Neural cell (in vitro differentiated cells): ENCODE data around the gene PIK3AP1. TPM values are rescaled to one million over a fixed set of nuclear protein-coding genes. Genes with fewer than 3 reads are reported as not detected.

ENCODE experiments used
- H2AFZ ChIP-seq: fragments of 200-600, 300-800 bp; sonication (generic), shearing (Covaris generic); 2 replicates; pipeline ENCODE4 v1.6.0; 2014; ENCODE audit warnings: low read depth, mild to moderate bottlenecking, antibody characterized with exemption, low read length, moderate library complexity
- H3F3A ChIP-seq: fragments of 200-600 bp; shearing (Covaris generic); 2 replicates; pipeline ENCODE4 v1.6.1; 2016; ENCODE audit warnings: mild to moderate bottlenecking, moderate library complexity, mixed read lengths, antibody characterized with exemption, low read length; ENCODE audit not compliant: insufficient read depth, poor library complexity, severe bottlenecking
- H3K27ac ChIP-seq: fragments of 200-600, 300-800 bp; sonication (generic), shearing (Covaris generic); 2 replicates; pipeline ENCODE4 v1.5.1; 2014; ENCODE audit warnings: mild to moderate bottlenecking, low read length, moderate library complexity
- H3K27me3 ChIP-seq: fragments of 300-800, 200-600 bp; sonication (generic), shearing (Covaris generic); 2 replicates; pipeline ENCODE4 v1.6.0; 2014; ENCODE audit warnings: mild to moderate bottlenecking, low read depth, low read length, moderate library complexity; ENCODE audit not compliant: insufficient read depth
- H3K36me3 ChIP-seq: fragments of 300-800, 200-600 bp; sonication (generic), shearing (Covaris generic); 2 replicates; pipeline ENCODE4 v1.5.1; 2014; ENCODE audit warnings: mild to moderate bottlenecking, antibody characterized with exemption, low read length, moderate library complexity; ENCODE audit not compliant: insufficient read depth
- H3K4me2 ChIP-seq: fragments of 300-800, 200-600 bp; sonication (generic), shearing (Covaris generic); 2 replicates; pipeline ENCODE4 v1.6.0; 2014; ENCODE audit warnings: mild to moderate bottlenecking, low read length
- H3K4me3 ChIP-seq: fragments of 300-800, 200-600 bp; sonication (generic), shearing (Covaris generic); 2 replicates; pipeline ENCODE4 v1.5.1; 2014; ENCODE audit warnings: mild to moderate bottlenecking, low read length, moderate library complexity
- H3K79me2 ChIP-seq: fragments of 200-600 bp; shearing (Covaris generic); replicated peaks from 2 replicates; pipeline ENCODE4 v1.6.0; 2014; ENCODE audit warnings: mild to moderate bottlenecking, low read length, moderate library complexity; ENCODE audit not compliant: insufficient read depth
- H3K9ac ChIP-seq: fragments of 300-800, 200-600 bp; sonication (generic), shearing (Covaris generic); 2 replicates; pipeline ENCODE4 v1.6.1; 2016; ENCODE audit warnings: mild to moderate bottlenecking, low read length, mixed read lengths
- H3K9me2 ChIP-seq: fragments of 200-600 bp; shearing (Covaris generic); 2 replicates; pipeline ENCODE4 v1.6.1; 2016; ENCODE audit warnings: mild to moderate bottlenecking, low read length, mixed read lengths; ENCODE audit not compliant: insufficient read depth
- H3K9me3 ChIP-seq: fragments of 200-600, 300-800 bp; sonication (generic), shearing (Covaris generic); 2 replicates; pipeline ENCODE4 v1.6.1; 2016; ENCODE audit warnings: mild to moderate bottlenecking, mixed run types, low read length, moderate library complexity, mixed read lengths
- H4K20me1 ChIP-seq: fragments of 200-600 bp; shearing (Covaris generic); 2 replicates; pipeline ENCODE4 v1.6.1; 2016; ENCODE audit warnings: mild to moderate bottlenecking, mixed run types; ENCODE audit not compliant: insufficient read depth
- EP300 ChIP-seq: fragments of 450-650 bp; conservative IDR thresholded peaks from 2 replicates; pipeline ENCODE4 v1.6.1; 2014; ENCODE audit warnings: antibody characterized with exemption, mild to moderate bottlenecking, moderate library complexity; ENCODE audit not compliant: poor library complexity, severe bottlenecking
- EZH2 ChIP-seq: fragments of 200-600, 300-800 bp; shearing (Covaris generic), sonication (generic); IDR thresholded peaks from 2 replicates; pipeline ENCODE4 v1.6.1; 2014; ENCODE audit warnings: antibody characterized with exemption, low read length, borderline replicate concordance, mild to moderate bottlenecking; ENCODE audit not compliant: insufficient read depth, poor library complexity, severe bottlenecking
- MXI1 ChIP-seq: fragments of 450-650 bp; conservative IDR thresholded peaks from 2 replicates; pipeline ENCODE4 v1.6.1; 2014; ENCODE audit warnings: antibody characterized with exemption, mild to moderate bottlenecking; ENCODE audit not compliant: poor library complexity, severe bottlenecking
- POLR2AphosphoS5 ChIP-seq: IDR thresholded peaks from 2 replicates; pipeline ENCODE4 v1.6.1; 2012
- RAD21 ChIP-seq: fragments of 450-650 bp; conservative IDR thresholded peaks from 2 replicates; pipeline ENCODE4 v1.6.1; 2014; ENCODE audit warnings: antibody characterized with exemption, mild to moderate bottlenecking, moderate library complexity
- SMC3 ChIP-seq: fragments of 450-650 bp; conservative IDR thresholded peaks from 2 replicates; pipeline ENCODE4 v1.6.1; 2014; ENCODE audit warnings: antibody characterized with exemption, mild to moderate bottlenecking, moderate library complexity; ENCODE audit not compliant: poor library complexity
- TAF1 ChIP-seq: IDR thresholded peaks from 2 replicates; pipeline ENCODE4 v1.6.1; 2012; ENCODE audit warnings: low read depth
- polyA plus RNA-seq: library from polyadenylated mRNA; depleted of rRNA; stranded (reverse); fragments of >200 nt; gene quantifications from 2 replicates; pipeline ENCODE4 v1.2.3, GENCODE V29; 2014
- TF ChIP-seq, protein P1 (sequence below): fragments of 450-650 bp; IDR thresholded peaks from 2 replicates; pipeline ENCODE4 v1.5.1; 2014; ENCODE audit warnings: antibody characterized with exemption, mild to moderate bottlenecking, moderate library complexity; ENCODE audit not compliant: poor library complexity, severe bottlenecking
- TF ChIP-seq, protein P2 (sequence below): IDR thresholded peaks from 2 replicates; pipeline ENCODE4 v1.6.1; 2012; ENCODE audit warnings: borderline replicate concordance

The PIK3AP1 gene
- polyA plus RNA-seq, 1 donor from 2014 or later, result 0.05 TPM

GRCh38 chr10:96618653-96619052 lies 101.7 kb downstream of the PIK3AP1 start:
- H2AFZ ChIP-seq, result no peak overlapping the region
- H3K4me3 ChIP-seq, result no peak overlapping the region
- H3K4me2 ChIP-seq, result no peak overlapping the region

DNA sequence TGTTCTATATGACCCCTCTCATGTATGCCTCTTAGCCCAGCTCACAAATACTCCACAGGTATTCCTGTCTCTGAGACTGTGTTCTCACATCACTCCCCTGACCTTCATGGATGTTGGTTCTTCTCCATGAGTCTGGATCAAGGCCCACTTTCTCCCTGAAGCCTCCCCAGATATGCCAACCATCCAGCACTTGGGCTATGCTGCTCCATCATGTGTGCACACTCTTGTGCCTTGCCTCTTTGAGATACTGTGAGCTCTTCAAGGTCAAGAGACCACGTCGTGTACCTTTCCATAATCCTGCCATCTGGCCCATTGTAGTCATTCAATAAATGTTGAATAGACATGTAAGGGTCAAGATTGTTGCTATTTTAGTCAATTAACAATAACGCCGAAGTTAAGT lies 103.4 kb downstream of the PIK3AP1 start:
- Histone ChIP-seq H3K9me2 (no peaks in the 10 kb centered on the region), H3K27me3 (no peaks in the 10 kb centered on the region), H3K4me2 (no peak overlapping the region)

More at GRCh38 chr10:96618653-96619052, 101.7 kb downstream of the PIK3AP1 start:
- Histone ChIP-seq H3K9me2 (no peaks in the 10 kb centered on the region), H3K36me3 (no peaks in the 10 kb centered on the region), H4K20me1 (no peaks in the 10 kb centered on the region), H3K27me3 (no peaks in the 10 kb centered on the region), H3K79me2 (no peaks in the 10 kb centered on the region), H3F3A (no peaks in the 10 kb centered on the region), H3K9me3 (no peaks in the 10 kb centered on the region), H3K27ac (no peak overlapping the region), H3K9ac (no peak overlapping the region)
- TF ChIP-seq EP300 (no peak), EZH2 (no peak), POLR2AphosphoS5 (no peak), TAF1 (no peak), RAD21 (no peak), MXI1 (no peak), SMC3 (no peak)
- TF ChIP-seq, protein P1, sequence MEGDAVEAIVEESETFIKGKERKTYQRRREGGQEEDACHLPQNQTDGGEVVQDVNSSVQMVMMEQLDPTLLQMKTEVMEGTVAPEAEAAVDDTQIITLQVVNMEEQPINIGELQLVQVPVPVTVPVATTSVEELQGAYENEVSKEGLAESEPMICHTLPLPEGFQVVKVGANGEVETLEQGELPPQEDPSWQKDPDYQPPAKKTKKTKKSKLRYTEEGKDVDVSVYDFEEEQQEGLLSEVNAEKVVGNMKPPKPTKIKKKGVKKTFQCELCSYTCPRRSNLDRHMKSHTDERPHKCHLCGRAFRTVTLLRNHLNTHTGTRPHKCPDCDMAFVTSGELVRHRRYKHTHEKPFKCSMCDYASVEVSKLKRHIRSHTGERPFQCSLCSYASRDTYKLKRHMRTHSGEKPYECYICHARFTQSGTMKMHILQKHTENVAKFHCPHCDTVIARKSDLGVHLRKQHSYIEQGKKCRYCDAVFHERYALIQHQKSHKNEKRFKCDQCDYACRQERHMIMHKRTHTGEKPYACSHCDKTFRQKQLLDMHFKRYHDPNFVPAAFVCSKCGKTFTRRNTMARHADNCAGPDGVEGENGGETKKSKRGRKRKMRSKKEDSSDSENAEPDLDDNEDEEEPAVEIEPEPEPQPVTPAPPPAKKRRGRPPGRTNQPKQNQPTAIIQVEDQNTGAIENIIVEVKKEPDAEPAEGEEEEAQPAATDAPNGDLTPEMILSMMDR, result no peak
- TF ChIP-seq, protein P2, sequence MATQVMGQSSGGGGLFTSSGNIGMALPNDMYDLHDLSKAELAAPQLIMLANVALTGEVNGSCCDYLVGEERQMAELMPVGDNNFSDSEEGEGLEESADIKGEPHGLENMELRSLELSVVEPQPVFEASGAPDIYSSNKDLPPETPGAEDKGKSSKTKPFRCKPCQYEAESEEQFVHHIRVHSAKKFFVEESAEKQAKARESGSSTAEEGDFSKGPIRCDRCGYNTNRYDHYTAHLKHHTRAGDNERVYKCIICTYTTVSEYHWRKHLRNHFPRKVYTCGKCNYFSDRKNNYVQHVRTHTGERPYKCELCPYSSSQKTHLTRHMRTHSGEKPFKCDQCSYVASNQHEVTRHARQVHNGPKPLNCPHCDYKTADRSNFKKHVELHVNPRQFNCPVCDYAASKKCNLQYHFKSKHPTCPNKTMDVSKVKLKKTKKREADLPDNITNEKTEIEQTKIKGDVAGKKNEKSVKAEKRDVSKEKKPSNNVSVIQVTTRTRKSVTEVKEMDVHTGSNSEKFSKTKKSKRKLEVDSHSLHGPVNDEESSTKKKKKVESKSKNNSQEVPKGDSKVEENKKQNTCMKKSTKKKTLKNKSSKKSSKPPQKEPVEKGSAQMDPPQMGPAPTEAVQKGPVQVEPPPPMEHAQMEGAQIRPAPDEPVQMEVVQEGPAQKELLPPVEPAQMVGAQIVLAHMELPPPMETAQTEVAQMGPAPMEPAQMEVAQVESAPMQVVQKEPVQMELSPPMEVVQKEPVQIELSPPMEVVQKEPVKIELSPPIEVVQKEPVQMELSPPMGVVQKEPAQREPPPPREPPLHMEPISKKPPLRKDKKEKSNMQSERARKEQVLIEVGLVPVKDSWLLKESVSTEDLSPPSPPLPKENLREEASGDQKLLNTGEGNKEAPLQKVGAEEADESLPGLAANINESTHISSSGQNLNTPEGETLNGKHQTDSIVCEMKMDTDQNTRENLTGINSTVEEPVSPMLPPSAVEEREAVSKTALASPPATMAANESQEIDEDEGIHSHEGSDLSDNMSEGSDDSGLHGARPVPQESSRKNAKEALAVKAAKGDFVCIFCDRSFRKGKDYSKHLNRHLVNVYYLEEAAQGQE, result no peak

More for the DNA sequence above, 103.4 kb downstream of the PIK3AP1 start:
- TF ChIP-seq, protein P1, result no peak
- TF ChIP-seq, protein P2, result no peak
- TF ChIP-seq TAF1, result no peak
- no peak for TF ChIP-seq MXI1
- no peak for TF ChIP-seq EP300
- no peak for TF ChIP-seq SMC3
- no peak for TF ChIP-seq EZH2
- TF ChIP-seq RAD21, result no peak
- TF ChIP-seq POLR2AphosphoS5, result no peak
- Histone ChIP-seq H3K4me3 (no peak overlapping the region), H3K9me3 (no peaks in the 10 kb centered on the region), H3K79me2 (no peaks in the 10 kb centered on the region), H2AFZ (no peak overlapping the region), H3K27ac (no peak overlapping the region), H4K20me1 (no peaks in the 10 kb centered on the region), H3K36me3 (no peaks in the 10 kb centered on the region), H3K9ac (no peak overlapping the region), H3F3A (no peaks in the 10 kb centered on the region)
